WTC11 (cell line): ENCODE results near the gene UQCR10. TPM values are rescaled to one million over a fixed set of nuclear protein-coding genes. Genes with fewer than 3 reads are reported as not detected.

ENCODE experiments used
- ATAC-seq: fragments of 200-7000 bp; cut with Tn5 transposase; 2 replicates; pipeline ENCODE4 v1.10.0; 2021; ENCODE audit warnings: mild to moderate bottlenecking, moderate library complexity
- CTCF ChIA-PET: fragments of 300-600 bp; sonication (Branson Sonifier 250); formaldehyde crosslinking; loops from one replicate; lab custom pipeline; 2021; ENCODE audit warnings: antibody characterized with exemption; lab: Charles Lee
- POLR2A ChIA-PET: fragments of 350-600 bp; sonication (Branson Sonifier 250); formaldehyde crosslinking; loops from one replicate; lab custom pipeline; 2021; ENCODE audit warnings: antibody characterized with exemption; lab: Charles Lee
- DNase-seq: peaks from one replicate; pipeline ENCODE4 v3.0.0; 2021; ENCODE audit warnings: low spot score
- H3K27ac Mint-ChIP-seq: 2 replicates; pipeline ENCODE4 v1.8.0; 2021; ENCODE audit warnings: mixed read lengths
- H3K27me3 Mint-ChIP-seq: 2 replicates; pipeline ENCODE4 v1.8.0; 2021; ENCODE audit warnings: low read depth, mild to moderate bottlenecking, moderate library complexity, mixed read lengths
- H3K36me3 Mint-ChIP-seq: 2 replicates; pipeline ENCODE4 v1.8.0; 2021; ENCODE audit warnings: mixed read lengths
- H3K4me1 Mint-ChIP-seq: 2 replicates; pipeline ENCODE4 v1.8.0; 2022; ENCODE audit warnings: mixed read lengths
- H3K4me3 Mint-ChIP-seq: 2 replicates; pipeline ENCODE4 v1.8.0; 2021; ENCODE audit warnings: mild to moderate bottlenecking, moderate library complexity, mixed read lengths
- H3K9me3 Mint-ChIP-seq: 2 replicates; pipeline ENCODE4 v1.8.0; 2021; ENCODE audit warnings: mixed read lengths
- CREB1 ChIP-seq: sonication (generic); formaldehyde crosslinking; IDR thresholded peaks from 2 replicates; pipeline ENCODE4 v1.8.0; 2023; ENCODE audit warnings: mild to moderate bottlenecking, missing genetic modification reagents
- CREM ChIP-seq: sonication (generic); formaldehyde crosslinking; IDR thresholded peaks from 2 replicates; pipeline ENCODE4 v1.8.1; 2022; ENCODE audit warnings: mild to moderate bottlenecking, missing genetic modification reagents, moderate library complexity
- FOXJ3 ChIP-seq: sonication (generic); formaldehyde crosslinking; IDR thresholded peaks from 2 replicates; pipeline ENCODE4 v1.9.0; 2021; ENCODE audit warnings: missing genetic modification reagents, mild to moderate bottlenecking, borderline replicate concordance
- GABPB1 ChIP-seq: sonication (generic); formaldehyde crosslinking; IDR thresholded peaks from 2 replicates; pipeline ENCODE4 v1.8.1; 2023; ENCODE audit warnings: mild to moderate bottlenecking, missing genetic modification reagents
- JAZF1 ChIP-seq: fragments of 250-450 bp; sonication (Bioruptor Pico); IDR thresholded peaks from 2 replicates; pipeline ENCODE4 v1.9.0; 2021; ENCODE audit warnings: moderate library complexity, mild to moderate bottlenecking, inconsistent platforms
- MYBL2 ChIP-seq: sonication (generic); formaldehyde crosslinking; IDR thresholded peaks from 2 replicates; pipeline ENCODE4 v1.8.1; 2023; ENCODE audit warnings: mild to moderate bottlenecking, moderate library complexity, missing genetic modification reagents
- NR3C1 ChIP-seq: sonication (generic); formaldehyde crosslinking; conservative IDR thresholded peaks from 2 replicates; pipeline ENCODE4 v1.8.1; 2023; ENCODE audit warnings: low read depth, mild to moderate bottlenecking, missing genetic modification reagents
- RELA ChIP-seq: sonication (generic); formaldehyde crosslinking; IDR thresholded peaks from 2 replicates; pipeline ENCODE4 v1.8.1; 2022; ENCODE audit warnings: missing genetic modification reagents, mild to moderate bottlenecking, borderline replicate concordance
- ZBTB21 ChIP-seq: sonication (generic); formaldehyde crosslinking; IDR thresholded peaks from 2 replicates; pipeline ENCODE4 v1.8.1; 2023; ENCODE audit warnings: mild to moderate bottlenecking, missing genetic modification reagents, borderline replicate concordance
- ZNF138 ChIP-seq: sonication (generic); formaldehyde crosslinking; conservative IDR thresholded peaks from 2 replicates; pipeline ENCODE4 v1.8.1; 2022; ENCODE audit warnings: mild to moderate bottlenecking, moderate library complexity, missing genetic modification reagents
- ZNF317 ChIP-seq: sonication (generic); formaldehyde crosslinking; IDR thresholded peaks from 2 replicates; pipeline ENCODE4 v1.8.1; 2023; ENCODE audit warnings: low read depth, mild to moderate bottlenecking, moderate library complexity, missing genetic modification reagents, borderline replicate concordance
- total RNA-seq: library from RNA; stranded (reverse); gene quantifications from 3 replicates; pipeline ENCODE4 v1.2.3, GENCODE V29; 2021
- TF ChIP-seq, protein P1 (sequence below): sonication (generic); formaldehyde crosslinking; IDR thresholded peaks from 2 replicates; pipeline ENCODE4 v1.8.1; 2023; ENCODE audit warnings: mild to moderate bottlenecking, missing genetic modification reagents
- TF ChIP-seq, protein P2 (sequence below): sonication (generic); formaldehyde crosslinking; IDR thresholded peaks from 2 replicates; pipeline ENCODE4 v1.8.1; 2022; ENCODE audit warnings: mild to moderate bottlenecking, moderate library complexity, missing genetic modification reagents
- TF ChIP-seq, protein P3 (sequence below): sonication (generic); formaldehyde crosslinking; conservative IDR thresholded peaks from 2 replicates; pipeline ENCODE4 v1.8.1; 2023; ENCODE audit warnings: mild to moderate bottlenecking, low read depth, missing genetic modification reagents, moderate library complexity
- TF ChIP-seq, protein P4 (sequence below): fragments of 200-600 bp; IDR thresholded peaks from 2 replicates; pipeline ENCODE4 v1.8.0; 2022; ENCODE audit warnings: antibody characterized with exemption
- TF ChIP-seq, protein P5 (sequence below): fragments of 250-450 bp; sonication (Bioruptor Pico); IDR thresholded peaks from 2 replicates; pipeline ENCODE4 v1.9.0; 2021; ENCODE audit warnings: moderate library complexity, mild to moderate bottlenecking, inconsistent platforms, borderline replicate concordance
- TF ChIP-seq, protein P6 (sequence below): sonication (generic); formaldehyde crosslinking; IDR thresholded peaks from 2 replicates; pipeline ENCODE4 v1.8.1; 2023; ENCODE audit warnings: mild to moderate bottlenecking, missing genetic modification reagents

UQCR10 gene
- total RNA-seq, 1 experiment from 2014 or later = 119 TPM

DNA sequence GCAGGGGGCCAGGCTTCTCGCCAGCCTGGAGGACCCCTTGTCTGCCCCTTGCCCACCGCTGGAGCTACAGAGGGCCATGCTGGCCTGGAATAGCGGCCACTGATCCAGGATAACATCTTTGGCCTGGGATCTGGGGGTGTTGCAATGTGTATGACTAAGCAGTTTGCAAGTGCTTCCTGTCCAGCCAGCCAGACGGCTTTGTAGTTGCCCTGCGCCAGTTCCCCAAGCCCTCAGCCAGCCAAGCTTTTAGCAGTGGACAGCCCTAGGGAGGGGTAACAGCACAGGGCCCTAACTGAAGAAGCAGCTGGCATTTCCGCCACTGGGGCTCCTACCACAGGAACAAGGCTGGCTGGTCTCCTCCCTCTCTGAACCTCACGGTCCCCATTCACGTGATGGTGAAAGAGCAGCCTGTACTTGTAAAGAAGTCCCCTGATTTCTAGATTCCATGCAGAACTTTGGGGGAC is 32.1 kb downstream of the UQCR10 start:
- CTCF ChIA-PET = no interaction called here
- TF ChIP-seq CREM = no peak
- TF ChIP-seq NR3C1 (CRISPR knock-in tag) = no peak
- TF ChIP-seq GABPB1 = peak; percentile 75; the same call in 1 of the 2 replicates
- no peak for TF ChIP-seq FOXJ3
- no peak for ATAC-seq
- no peaks in the 10 kb centered on the region for H3K9me3 Mint-ChIP-seq
- no peaks in the 10 kb centered on the region for H3K27me3 Mint-ChIP-seq
- POLR2A ChIA-PET = no interaction called here
- H3K27ac Mint-ChIP-seq = no peak overlapping the region
- no peaks in the 10 kb centered on the region for H3K4me1 Mint-ChIP-seq
- H3K36me3 Mint-ChIP-seq = peaks cover 12% of the 10 kb centered on the region
- DNase-seq = no peak
- H3K4me3 Mint-ChIP-seq = no peak overlapping the region

DNA sequence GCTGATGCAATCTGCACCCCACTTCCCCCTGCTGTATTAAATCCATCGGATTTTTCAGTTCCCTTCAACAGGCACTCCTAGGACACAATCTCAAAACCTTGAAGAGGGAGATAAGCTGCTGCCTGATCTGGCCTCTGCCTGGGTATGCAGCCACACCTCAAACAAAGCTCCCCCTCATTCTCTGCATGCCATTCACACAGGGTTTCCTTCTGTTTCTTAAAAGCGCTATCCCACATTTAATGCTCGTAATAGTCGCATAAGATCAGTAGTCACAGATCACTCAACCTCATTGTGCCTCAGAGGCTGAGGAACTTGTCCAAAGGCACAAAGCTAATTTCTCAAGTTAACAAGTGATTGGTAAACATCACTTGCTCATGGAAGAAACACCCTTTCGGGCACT is 34.0 kb downstream of the UQCR10 start:
- TF ChIP-seq ZBTB21 (CRISPR knock-in tag) (no peak), JAZF1 (CRISPR knock-in tag) (no peak), CREB1 (no peak), MYBL2 (CRISPR knock-in tag) (no peak), ZNF138 (no peak), ZNF317 (CRISPR knock-in tag) (no peak), RELA (CRISPR knock-in tag) (no peak)
- TF ChIP-seq, protein P1, sequence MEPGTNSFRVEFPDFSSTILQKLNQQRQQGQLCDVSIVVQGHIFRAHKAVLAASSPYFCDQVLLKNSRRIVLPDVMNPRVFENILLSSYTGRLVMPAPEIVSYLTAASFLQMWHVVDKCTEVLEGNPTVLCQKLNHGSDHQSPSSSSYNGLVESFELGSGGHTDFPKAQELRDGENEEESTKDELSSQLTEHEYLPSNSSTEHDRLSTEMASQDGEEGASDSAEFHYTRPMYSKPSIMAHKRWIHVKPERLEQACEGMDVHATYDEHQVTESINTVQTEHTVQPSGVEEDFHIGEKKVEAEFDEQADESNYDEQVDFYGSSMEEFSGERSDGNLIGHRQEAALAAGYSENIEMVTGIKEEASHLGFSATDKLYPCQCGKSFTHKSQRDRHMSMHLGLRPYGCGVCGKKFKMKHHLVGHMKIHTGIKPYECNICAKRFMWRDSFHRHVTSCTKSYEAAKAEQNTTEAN (CRISPR knock-in tag) = no peak
- TF ChIP-seq, protein P2, sequence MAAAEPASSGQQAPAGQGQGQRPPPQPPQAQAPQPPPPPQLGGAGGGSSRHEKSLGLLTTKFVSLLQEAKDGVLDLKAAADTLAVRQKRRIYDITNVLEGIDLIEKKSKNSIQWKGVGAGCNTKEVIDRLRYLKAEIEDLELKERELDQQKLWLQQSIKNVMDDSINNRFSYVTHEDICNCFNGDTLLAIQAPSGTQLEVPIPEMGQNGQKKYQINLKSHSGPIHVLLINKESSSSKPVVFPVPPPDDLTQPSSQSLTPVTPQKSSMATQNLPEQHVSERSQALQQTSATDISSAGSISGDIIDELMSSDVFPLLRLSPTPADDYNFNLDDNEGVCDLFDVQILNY = no peak
- TF ChIP-seq, protein P3, sequence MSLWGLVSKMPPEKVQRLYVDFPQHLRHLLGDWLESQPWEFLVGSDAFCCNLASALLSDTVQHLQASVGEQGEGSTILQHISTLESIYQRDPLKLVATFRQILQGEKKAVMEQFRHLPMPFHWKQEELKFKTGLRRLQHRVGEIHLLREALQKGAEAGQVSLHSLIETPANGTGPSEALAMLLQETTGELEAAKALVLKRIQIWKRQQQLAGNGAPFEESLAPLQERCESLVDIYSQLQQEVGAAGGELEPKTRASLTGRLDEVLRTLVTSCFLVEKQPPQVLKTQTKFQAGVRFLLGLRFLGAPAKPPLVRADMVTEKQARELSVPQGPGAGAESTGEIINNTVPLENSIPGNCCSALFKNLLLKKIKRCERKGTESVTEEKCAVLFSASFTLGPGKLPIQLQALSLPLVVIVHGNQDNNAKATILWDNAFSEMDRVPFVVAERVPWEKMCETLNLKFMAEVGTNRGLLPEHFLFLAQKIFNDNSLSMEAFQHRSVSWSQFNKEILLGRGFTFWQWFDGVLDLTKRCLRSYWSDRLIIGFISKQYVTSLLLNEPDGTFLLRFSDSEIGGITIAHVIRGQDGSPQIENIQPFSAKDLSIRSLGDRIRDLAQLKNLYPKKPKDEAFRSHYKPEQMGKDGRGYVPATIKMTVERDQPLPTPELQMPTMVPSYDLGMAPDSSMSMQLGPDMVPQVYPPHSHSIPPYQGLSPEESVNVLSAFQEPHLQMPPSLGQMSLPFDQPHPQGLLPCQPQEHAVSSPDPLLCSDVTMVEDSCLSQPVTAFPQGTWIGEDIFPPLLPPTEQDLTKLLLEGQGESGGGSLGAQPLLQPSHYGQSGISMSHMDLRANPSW (CRISPR knock-in tag) = no peak
- TF ChIP-seq, protein P4, sequence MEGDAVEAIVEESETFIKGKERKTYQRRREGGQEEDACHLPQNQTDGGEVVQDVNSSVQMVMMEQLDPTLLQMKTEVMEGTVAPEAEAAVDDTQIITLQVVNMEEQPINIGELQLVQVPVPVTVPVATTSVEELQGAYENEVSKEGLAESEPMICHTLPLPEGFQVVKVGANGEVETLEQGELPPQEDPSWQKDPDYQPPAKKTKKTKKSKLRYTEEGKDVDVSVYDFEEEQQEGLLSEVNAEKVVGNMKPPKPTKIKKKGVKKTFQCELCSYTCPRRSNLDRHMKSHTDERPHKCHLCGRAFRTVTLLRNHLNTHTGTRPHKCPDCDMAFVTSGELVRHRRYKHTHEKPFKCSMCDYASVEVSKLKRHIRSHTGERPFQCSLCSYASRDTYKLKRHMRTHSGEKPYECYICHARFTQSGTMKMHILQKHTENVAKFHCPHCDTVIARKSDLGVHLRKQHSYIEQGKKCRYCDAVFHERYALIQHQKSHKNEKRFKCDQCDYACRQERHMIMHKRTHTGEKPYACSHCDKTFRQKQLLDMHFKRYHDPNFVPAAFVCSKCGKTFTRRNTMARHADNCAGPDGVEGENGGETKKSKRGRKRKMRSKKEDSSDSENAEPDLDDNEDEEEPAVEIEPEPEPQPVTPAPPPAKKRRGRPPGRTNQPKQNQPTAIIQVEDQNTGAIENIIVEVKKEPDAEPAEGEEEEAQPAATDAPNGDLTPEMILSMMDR = no peak
- TF ChIP-seq, protein P5, sequence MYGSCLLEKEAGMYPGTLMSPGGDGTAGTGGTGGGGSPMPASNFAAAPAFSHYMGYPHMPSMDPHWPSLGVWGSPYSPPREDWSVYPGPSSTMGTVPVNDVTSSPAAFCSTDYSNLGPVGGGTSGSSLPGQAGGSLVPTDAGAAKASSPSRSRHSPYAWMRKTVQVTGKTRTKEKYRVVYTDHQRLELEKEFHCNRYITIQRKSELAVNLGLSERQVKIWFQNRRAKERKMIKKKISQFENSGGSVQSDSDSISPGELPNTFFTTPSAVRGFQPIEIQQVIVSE (CRISPR knock-in tag) = no peak
- TF ChIP-seq, protein P6, sequence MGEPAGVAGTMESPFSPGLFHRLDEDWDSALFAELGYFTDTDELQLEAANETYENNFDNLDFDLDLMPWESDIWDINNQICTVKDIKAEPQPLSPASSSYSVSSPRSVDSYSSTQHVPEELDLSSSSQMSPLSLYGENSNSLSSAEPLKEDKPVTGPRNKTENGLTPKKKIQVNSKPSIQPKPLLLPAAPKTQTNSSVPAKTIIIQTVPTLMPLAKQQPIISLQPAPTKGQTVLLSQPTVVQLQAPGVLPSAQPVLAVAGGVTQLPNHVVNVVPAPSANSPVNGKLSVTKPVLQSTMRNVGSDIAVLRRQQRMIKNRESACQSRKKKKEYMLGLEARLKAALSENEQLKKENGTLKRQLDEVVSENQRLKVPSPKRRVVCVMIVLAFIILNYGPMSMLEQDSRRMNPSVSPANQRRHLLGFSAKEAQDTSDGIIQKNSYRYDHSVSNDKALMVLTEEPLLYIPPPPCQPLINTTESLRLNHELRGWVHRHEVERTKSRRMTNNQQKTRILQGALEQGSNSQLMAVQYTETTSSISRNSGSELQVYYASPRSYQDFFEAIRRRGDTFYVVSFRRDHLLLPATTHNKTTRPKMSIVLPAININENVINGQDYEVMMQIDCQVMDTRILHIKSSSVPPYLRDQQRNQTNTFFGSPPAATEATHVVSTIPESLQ (CRISPR knock-in tag) = no peak
- Mint-ChIP-seq H3K9me3 (no peaks in the 10 kb centered on the region), H3K36me3 (peaks cover 22% of the 10 kb centered on the region), H3K27me3 (no peaks in the 10 kb centered on the region), H3K27ac (peak overlapping the region; percentile 12; the same call in 1 of the 2 replicates), H3K4me3 (no peak overlapping the region), H3K4me1 (no peaks in the 10 kb centered on the region)
- ATAC-seq = 0 out of 2 replicates have a peak, but pooled peaks have one; percentile 18
- POLR2A ChIA-PET = no interaction called here
- CTCF ChIA-PET = interaction anchor here (0.7 kb wide), 1 partner anchor 204 kb away, joined by 4 read pairs; no protein-coding TSS in a partner anchor
- no peak for DNase-seq
